CD4-positive, alpha-beta memory T cell (primary cell): Measurements from ENCODE around the gene TMEM108. TPM values are rescaled to one million over a fixed set of nuclear protein-coding genes. Genes with fewer than 3 reads are reported as not detected.
A peak's percentile ranks its signal among the peaks of the same experiment; 100 is the strongest.

ENCODE experiments used
- CTCF ChIA-PET: fragments of 350-600 bp; sonication (Branson Sonifier 250); formaldehyde crosslinking; loops from one replicate; lab custom pipeline; 2021; ENCODE audit warnings: inconsistent platforms; ENCODE audit not compliant: partially characterized antibody; lab: Charles Lee
- POLR2A ChIA-PET: fragments of 350-600 bp; sonication (Branson Sonifier 250); formaldehyde crosslinking; loops from one replicate; lab custom pipeline; 2021; ENCODE audit not compliant: partially characterized antibody; lab: Charles Lee
- DNase-seq, 5 donors: peaks; one replicate each; pipeline versions ENCODE4 v3.0.0 to v3.0.0-alpha.2; 2020 to 2022; ENCODE audit warnings: mixed read lengths in 1 of 5
- H3K27ac ChIP-seq: one replicate; pipeline ENCODE4 v1.7.0; 2013; ENCODE audit warnings: low read depth, low read length
- H3K27me3 ChIP-seq: 2 replicates; pipeline ENCODE4 v1.7.0; 2013; ENCODE audit warnings: mild to moderate bottlenecking, low read length, moderate library complexity; ENCODE audit not compliant: insufficient read depth
- H3K36me3 ChIP-seq: 2 replicates; pipeline ENCODE4 v1.7.0; 2013; ENCODE audit warnings: mild to moderate bottlenecking, low read length, moderate library complexity; ENCODE audit not compliant: insufficient read depth
- H3K4me1 ChIP-seq: 2 replicates; pipeline ENCODE4 v1.7.0; 2013; ENCODE audit warnings: mild to moderate bottlenecking, low read length, moderate library complexity; ENCODE audit not compliant: insufficient read depth
- H3K4me3 ChIP-seq, 2 donors: one replicate each; pipeline ENCODE4 v1.7.0; 2013; ENCODE audit warnings: low read length in 2 of 2, mild to moderate bottlenecking in 1 of 2
- H3K9me3 ChIP-seq, 2 donors: one replicate each; pipeline ENCODE4 v1.7.0; 2013; ENCODE audit warnings: low read length in 2 of 2, control low read depth in 1 of 2; ENCODE audit not compliant: control insufficient read depth in 1 of 2
- H3K27ac Mint-ChIP-seq, 7 donors: one replicate each; pipeline ENCODE4 v1.8.0; 2020 to 2021; ENCODE audit warnings: mixed read lengths in 7 of 7, mild to moderate bottlenecking in 6 of 7, inconsistent platforms in 3 of 7, moderate library complexity in 3 of 7
- H3K27me3 Mint-ChIP-seq, 2 donors: one replicate each; pipeline ENCODE4 v1.8.0; 2020 to 2021; ENCODE audit warnings: mixed read lengths in 2 of 2
- H3K36me3 Mint-ChIP-seq, 2 donors: one replicate each; pipeline ENCODE4 v1.8.0; 2020 to 2021; ENCODE audit warnings: mixed read lengths in 2 of 2, inconsistent platforms in 1 of 2, mild to moderate bottlenecking in 1 of 2
- H3K4me1 Mint-ChIP-seq, 4 donors: one replicate each; pipeline ENCODE4 v1.8.0; 2020 to 2021; ENCODE audit warnings: mixed read lengths in 4 of 4, mild to moderate bottlenecking in 1 of 4
- H3K4me3 Mint-ChIP-seq, 8 donors: one replicate each; pipeline ENCODE4 v1.8.0; 2020 to 2021; ENCODE audit warnings: mixed read lengths in 8 of 8, mild to moderate bottlenecking in 7 of 8, moderate library complexity in 6 of 8, inconsistent platforms in 3 of 8
- H3K9me3 Mint-ChIP-seq, 8 donors: one replicate each; pipeline ENCODE4 v1.8.0; 2020 to 2021; ENCODE audit warnings: mixed read lengths in 8 of 8, mild to moderate bottlenecking in 5 of 8, inconsistent platforms in 3 of 8, moderate library complexity in 1 of 8
- intact Hi-C: fragments of 100-400 bp; cut with micrococcal nuclease; formaldehyde crosslinking; loops from one replicate; pipeline ENCODE4 v1.15.1; 2023
- polyA plus RNA-seq, 2 donors: library from polyadenylated mRNA; unstranded; fragments of 300-500 nt; fragmentation: Illumina TruSeq; gene quantifications; one replicate each; pipeline ENCODE4 v1.2.3, GENCODE V29; 2021
- total RNA-seq, 2 experiments: library from RNA; stranded (reverse); gene quantifications; one replicate each; pipeline ENCODE4 v1.2.3, GENCODE V29; 2021

The TMEM108 gene
- total and polyA plus RNA-seq, 4 experiments from 2014 or later = not detected

GRCh38 chr3:133038731-133039375 lies 662 bp downstream of the TMEM108 start:
- no peak overlapping the region for H3K4me3 ChIP-seq
- ChIA-PET CTCF (no interaction called here), POLR2A (no interaction called here)
- Mint-ChIP-seq H3K4me1 (peaks cover 2 to 16% (median 5%) of the 10 kb centered on the region in 4 donors), H3K9me3 (peaks cover 0 to 6% (median 1%) of the 10 kb centered on the region in 8 donors), H3K4me3 (peak overlapping the region in 2 of 8 donors; percentile 26 to 49), H3K27me3 (peaks cover 21 to 32% of the 10 kb centered on the region in 2 donors), H3K36me3 (no peaks in the 10 kb centered on the region), H3K27ac (no peak overlapping the region)
- no peaks in the 10 kb centered on the region for H3K36me3 ChIP-seq
- peaks cover 8% of the 10 kb centered on the region for H3K27me3 ChIP-seq
- intact Hi-C loops = no loop called here
- no peaks in the 10 kb centered on the region for H3K4me1 ChIP-seq
- no peak overlapping the region for H3K27ac ChIP-seq
- no peaks in the 10 kb centered on the region for H3K9me3 ChIP-seq
- DNase-seq = no peak

- Mint-ChIP-seq H3K4me3 (no peak overlapping the region), H3K27me3 (peaks cover 19 to 26% of the 10 kb centered on the region in 2 donors)
- H3K9me3 ChIP-seq = no peaks in the 10 kb centered on the region
These were observed 2.7 kb downstream of the TMEM108 start for GRCh38 chr3:133040696-133041523.

DNA sequence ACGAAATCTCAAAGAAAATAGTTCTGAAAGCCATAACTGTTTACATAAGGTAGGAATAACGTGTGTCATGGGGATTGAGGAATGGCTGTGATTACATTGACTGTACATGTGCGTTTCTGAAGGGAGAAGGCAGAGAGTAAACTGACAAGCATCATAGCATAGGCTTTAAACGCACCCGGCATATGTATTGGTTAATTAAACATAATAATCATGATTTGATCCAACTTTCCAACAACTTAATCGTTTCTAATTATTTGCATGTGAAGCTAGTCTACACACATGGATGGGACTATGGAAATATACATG lies 3.3 kb downstream of the TMEM108 start:
- Mint-ChIP-seq H3K27me3 (peaks cover 19 to 24% of the 10 kb centered on the region in 2 donors), H3K4me1 (peaks cover 2 to 16% (median 5%) of the 10 kb centered on the region in 4 donors), H3K9me3 (peaks cover 0 to 6% (median 1%) of the 10 kb centered on the region in 8 donors), H3K4me3 (no peak overlapping the region), H3K27ac (no peak overlapping the region), H3K36me3 (no peaks in the 10 kb centered on the region)
- no peaks in the 10 kb centered on the region for H3K4me1 ChIP-seq
- no peak for DNase-seq
- intact Hi-C loops = no loop called here
- no peak overlapping the region for H3K4me3 ChIP-seq
- POLR2A ChIA-PET = no interaction called here
- H3K9me3 ChIP-seq = no peaks in the 10 kb centered on the region
- no peak overlapping the region for H3K27ac ChIP-seq
- H3K36me3 ChIP-seq = no peaks in the 10 kb centered on the region
- peaks cover 8% of the 10 kb centered on the region for H3K27me3 ChIP-seq
- CTCF ChIA-PET = no interaction called here

More at GRCh38 chr3:133040696-133041523, 2.7 kb downstream of the TMEM108 start:
- peaks cover 8% of the 10 kb centered on the region for H3K27me3 ChIP-seq
- no peaks in the 10 kb centered on the region for H3K36me3 ChIP-seq
- H3K4me3 ChIP-seq = no peak overlapping the region
- Mint-ChIP-seq H3K9me3 (peaks cover 0 to 6% (median 1%) of the 10 kb centered on the region in 8 donors), H3K27ac (no peak overlapping the region), H3K36me3 (no peaks in the 10 kb centered on the region), H3K4me1 (peaks cover 2 to 16% (median 5%) of the 10 kb centered on the region in 4 donors)
- H3K4me1 ChIP-seq = no peaks in the 10 kb centered on the region
- no peak overlapping the region for H3K27ac ChIP-seq
- intact Hi-C loops = no loop called here
- CTCF ChIA-PET = no interaction called here
- DNase-seq = no peak
- POLR2A ChIA-PET = no interaction called here

DNA sequence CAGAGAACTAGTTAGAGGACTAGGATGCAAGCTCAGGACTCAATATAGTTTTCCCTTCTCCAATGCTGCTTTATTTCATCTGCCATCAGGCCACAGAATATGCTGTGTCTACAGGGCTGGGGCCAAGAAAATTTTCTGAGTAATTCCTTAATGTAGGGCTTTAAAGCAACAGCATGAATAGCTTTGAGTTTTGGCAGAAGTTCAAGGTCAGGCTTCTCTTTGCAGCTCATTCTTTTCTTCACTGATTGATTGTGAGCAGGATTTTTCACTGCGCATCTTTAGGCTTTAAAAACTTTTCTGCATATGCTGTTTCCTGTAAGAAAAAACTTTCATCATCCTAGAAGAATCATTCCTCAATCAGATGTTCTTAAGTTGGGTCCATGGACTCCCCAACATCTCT lies 4.6 kb downstream of the TMEM108 start:
- ChIA-PET POLR2A (no interaction called here), CTCF (no interaction called here)
- Histone ChIP-seq H3K36me3 (no peaks in the 10 kb centered on the region), H3K4me3 (no peak overlapping the region), H3K9me3 (no peaks in the 10 kb centered on the region), H3K27me3 (peaks cover 8% of the 10 kb centered on the region), H3K4me1 (no peaks in the 10 kb centered on the region), H3K27ac (no peak overlapping the region)
- Mint-ChIP-seq H3K4me1 (peaks cover 1 to 11% (median 2%) of the 10 kb centered on the region in 4 donors), H3K27me3 (peaks cover 10 to 13% of the 10 kb centered on the region in 2 donors), H3K27ac (no peak overlapping the region), H3K4me3 (no peak overlapping the region), H3K36me3 (no peaks in the 10 kb centered on the region), H3K9me3 (peaks cover 0 to 3% (median 0%) of the 10 kb centered on the region in 8 donors)
- intact Hi-C loops = no loop called here
- DNase-seq = no peak

DNA sequence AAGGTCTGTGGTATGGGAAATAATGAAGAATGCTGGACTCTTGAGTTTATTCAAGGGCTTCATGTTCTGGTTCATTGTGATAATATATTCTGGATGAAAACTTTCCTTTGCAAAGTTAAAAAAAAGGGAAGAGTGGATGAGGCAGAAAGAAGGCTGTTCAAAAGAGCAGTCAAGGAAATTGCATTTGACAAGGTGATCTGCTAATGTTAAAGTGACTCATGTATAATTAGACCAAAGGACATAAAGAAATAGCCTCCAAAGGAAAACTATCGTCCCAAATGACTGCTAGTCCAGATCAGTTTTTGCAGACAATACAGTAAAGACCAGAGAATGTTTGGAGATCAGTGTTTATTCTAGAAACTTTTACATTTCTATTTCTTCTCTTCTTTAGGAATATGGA lies 9.8 kb downstream of the TMEM108 start:
- no peaks in the 10 kb centered on the region for H3K4me1 Mint-ChIP-seq
- no peaks in the 10 kb centered on the region for H3K9me3 ChIP-seq
- peaks cover 0 to 3% of the 10 kb centered on the region in 2 donors for H3K27me3 Mint-ChIP-seq
- H3K36me3 ChIP-seq = no peaks in the 10 kb centered on the region
- intact Hi-C loops = no loop called here
- no peak overlapping the region for H3K4me3 ChIP-seq
- H3K27ac Mint-ChIP-seq = no peak overlapping the region
- no peak for DNase-seq
- H3K27ac ChIP-seq = no peak overlapping the region
- no peak overlapping the region for H3K4me3 Mint-ChIP-seq
- no peaks in the 10 kb centered on the region for H3K4me1 ChIP-seq
- no peaks in the 10 kb centered on the region for H3K36me3 Mint-ChIP-seq
- CTCF ChIA-PET = interaction anchor here (0.6 kb wide), 1 partner anchor 376 kb away, joined by 3 read pairs; no protein-coding TSS in a partner anchor
- H3K27me3 ChIP-seq = no peaks in the 10 kb centered on the region
- POLR2A ChIA-PET = no interaction called here
- H3K9me3 Mint-ChIP-seq = peaks cover 0 to 5% (median 0%) of the 10 kb centered on the region in 8 donors

GRCh38 chr3:133049491-133049890 lies 11.3 kb downstream of the TMEM108 start:
- Mint-ChIP-seq H3K36me3 (no peaks in the 10 kb centered on the region), H3K9me3 (peaks cover 0 to 5% (median 0%) of the 10 kb centered on the region in 8 donors), H3K4me3 (no peak overlapping the region), H3K27ac (no peak overlapping the region), H3K27me3 (peaks cover 3% of the 10 kb centered on the region in 2 donors), H3K4me1 (no peaks in the 10 kb centered on the region)
- intact Hi-C loops = no loop called here
- no peaks in the 10 kb centered on the region for H3K27me3 ChIP-seq
- H3K4me1 ChIP-seq = no peaks in the 10 kb centered on the region
- ChIA-PET CTCF (no interaction called here), POLR2A (no interaction called here)
- H3K36me3 ChIP-seq = no peaks in the 10 kb centered on the region
- no peaks in the 10 kb centered on the region for H3K9me3 ChIP-seq
- no peak overlapping the region for H3K27ac ChIP-seq
- no peak for DNase-seq
- H3K4me3 ChIP-seq = no peak overlapping the region

DNA sequence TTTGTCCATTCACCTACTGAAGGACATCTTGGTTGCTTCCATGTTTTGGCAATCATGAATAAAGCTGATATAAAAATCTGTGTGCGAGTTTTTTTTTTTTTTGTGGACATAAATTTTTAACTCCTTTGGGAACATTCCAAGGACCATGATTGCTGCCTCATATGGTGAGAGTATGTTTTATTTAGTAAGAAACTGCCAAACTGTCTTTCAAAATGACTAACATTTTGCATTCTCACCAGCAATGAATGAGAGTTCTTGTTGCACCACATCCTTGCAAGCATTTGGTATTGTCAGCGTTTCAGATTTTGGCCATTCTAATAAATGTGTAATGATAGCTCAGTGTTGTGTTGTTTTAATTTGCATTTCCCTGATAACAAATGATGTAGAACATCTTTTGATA lies 12.7 kb downstream of the TMEM108 start:
- Histone ChIP-seq H3K27ac (no peak overlapping the region), H3K4me3 (no peak overlapping the region), H3K27me3 (no peaks in the 10 kb centered on the region), H3K36me3 (no peaks in the 10 kb centered on the region), H3K9me3 (no peaks in the 10 kb centered on the region), H3K4me1 (no peaks in the 10 kb centered on the region)
- Mint-ChIP-seq H3K27ac (no peak overlapping the region), H3K27me3 (peaks cover 3% of the 10 kb centered on the region in 2 donors), H3K4me1 (no peaks in the 10 kb centered on the region), H3K9me3 (peaks cover 0 to 5% (median 0%) of the 10 kb centered on the region in 8 donors), H3K4me3 (no peak overlapping the region), H3K36me3 (no peaks in the 10 kb centered on the region)
- ChIA-PET POLR2A (no interaction called here), CTCF (no interaction called here)
- intact Hi-C loops = no loop called here
- DNase-seq = no peak
